HG03280 (cell line): ENCODE results near the gene IER5.

Experiments
- ATAC-seq: cut with Tn5 transposase; IDR thresholded peaks from one replicate; pipeline ENCODE4 v1.9.1; 2021; ENCODE audit warnings: mild to moderate bottlenecking, moderate library complexity; ENCODE audit not compliant: unreplicated experiment

IER5 gene

DNA sequence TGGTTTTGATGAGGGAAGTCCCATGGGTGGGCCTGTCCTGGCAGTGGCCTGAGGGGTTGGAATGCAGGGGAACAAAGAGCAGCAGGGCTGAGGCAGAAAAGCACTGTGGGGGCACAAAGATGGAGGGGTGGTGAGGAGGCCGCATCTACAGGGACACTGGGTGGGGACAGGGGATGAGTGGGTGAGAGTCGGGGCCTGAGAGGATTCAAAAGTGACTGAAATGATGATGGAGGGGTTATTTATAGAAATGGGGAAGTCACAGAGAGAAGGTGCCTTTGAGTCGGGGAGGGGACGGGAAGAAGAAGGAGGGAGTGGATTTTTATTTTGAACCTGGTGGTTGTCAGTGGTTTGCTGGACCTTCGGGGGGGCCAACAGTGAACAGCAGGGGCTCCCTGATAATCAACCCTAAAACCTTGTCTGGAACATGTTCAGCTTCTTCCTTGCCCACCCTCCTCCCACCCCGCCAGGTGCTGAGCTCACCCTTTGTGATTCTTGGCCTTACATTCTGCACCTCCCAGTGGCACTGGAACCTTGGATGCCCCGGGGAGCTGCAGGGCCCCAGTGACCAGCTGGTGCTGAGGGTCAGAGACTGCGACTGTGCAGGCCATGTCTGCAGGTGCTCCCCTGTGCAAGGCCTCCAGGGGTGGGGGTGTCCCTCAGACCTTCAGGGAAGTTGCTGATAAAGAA, 42.9 kb downstream of the IER5 start:
- ATAC-seq, result no peak

DNA sequence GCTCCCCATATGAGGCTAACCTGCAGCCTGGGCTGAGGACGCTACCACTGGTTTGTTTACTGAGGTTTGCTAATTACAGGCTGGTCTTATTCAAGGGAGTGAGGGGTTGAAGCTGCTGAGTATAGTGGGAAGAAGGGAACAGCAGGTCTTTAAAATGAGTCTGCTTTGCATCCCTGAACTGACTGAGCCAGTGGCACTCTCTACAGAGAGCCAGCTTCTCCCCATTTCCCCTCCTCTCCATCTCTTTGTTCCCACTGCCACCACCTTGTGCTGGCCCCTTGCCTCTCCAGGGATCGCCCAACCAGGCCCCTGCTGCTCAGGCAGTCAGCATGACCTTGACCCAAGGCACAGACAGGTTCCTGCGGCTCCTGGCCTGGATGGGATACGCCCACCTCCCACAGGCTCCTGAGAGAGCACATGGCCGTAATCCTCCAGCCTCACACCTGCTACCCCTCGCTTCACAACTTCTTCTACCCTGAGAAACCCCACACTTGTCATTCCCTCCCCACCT, 45.0 kb downstream of the IER5 start:
- ATAC-seq, result no peak

- ATAC-seq, result no peak
Observed at GRCh38 chr1:181133969-181134418, 45.5 kb downstream of the IER5 start.

DNA sequence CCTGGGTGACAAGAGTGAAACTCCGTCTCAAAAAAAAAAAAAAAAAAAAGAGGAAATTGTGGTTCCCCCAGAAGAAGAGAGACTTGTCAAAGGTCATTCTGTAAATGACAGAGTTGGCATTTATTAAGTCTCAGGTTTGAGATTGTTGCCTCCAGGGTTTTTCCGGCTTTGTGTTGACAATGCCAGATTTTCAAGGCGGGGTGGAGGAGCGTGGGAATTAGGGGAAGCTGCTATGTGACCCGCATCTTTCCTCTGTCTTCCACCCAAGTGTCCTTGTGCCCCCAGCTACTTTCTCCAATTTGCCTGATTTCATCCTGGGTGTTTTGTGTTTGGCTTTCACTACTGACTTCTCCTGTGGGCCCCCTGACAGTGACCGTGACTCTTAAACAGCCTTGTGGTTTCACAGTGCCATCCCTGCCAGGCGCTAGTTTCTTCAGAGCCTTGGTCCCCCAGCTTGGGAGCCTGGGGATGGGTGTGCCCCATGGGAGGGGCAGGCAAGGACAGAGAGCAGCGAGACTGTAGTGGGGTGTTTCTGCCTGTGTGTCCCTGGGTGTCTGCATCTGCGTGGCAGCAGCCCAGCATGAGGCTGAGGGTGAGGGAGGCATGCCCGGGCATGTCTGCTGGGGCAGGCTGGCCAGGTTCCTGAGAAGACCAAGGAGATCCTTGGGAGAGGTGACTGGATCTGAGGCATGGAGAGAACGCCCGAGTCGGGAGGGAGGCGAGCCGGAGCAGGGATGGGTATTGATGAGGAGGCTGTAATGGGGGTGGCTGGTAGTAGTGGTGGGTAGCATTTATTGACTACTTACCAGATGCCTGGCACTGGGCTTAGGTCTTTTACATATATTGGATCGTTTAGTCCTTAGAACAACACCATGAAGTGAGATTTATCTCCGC, 46.3 kb downstream of the IER5 start:
- peak; percentile 44 for ATAC-seq

DNA sequence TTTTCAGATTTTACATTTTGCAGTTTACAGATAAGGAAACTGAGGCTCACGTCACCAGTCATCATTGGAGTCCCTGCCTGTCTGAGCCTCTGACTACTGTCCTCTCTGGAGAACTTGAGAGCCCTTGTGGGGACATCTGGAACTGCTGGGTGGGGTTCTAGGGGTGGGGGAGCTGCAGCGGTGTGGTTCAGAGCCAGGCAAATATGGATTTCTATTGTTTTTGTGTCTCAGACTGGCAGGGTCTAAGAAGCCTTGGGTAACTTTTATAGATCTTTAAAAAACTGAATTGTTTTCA, 46.9 kb downstream of the IER5 start:
- ATAC-seq, result peak; percentile 24

DNA sequence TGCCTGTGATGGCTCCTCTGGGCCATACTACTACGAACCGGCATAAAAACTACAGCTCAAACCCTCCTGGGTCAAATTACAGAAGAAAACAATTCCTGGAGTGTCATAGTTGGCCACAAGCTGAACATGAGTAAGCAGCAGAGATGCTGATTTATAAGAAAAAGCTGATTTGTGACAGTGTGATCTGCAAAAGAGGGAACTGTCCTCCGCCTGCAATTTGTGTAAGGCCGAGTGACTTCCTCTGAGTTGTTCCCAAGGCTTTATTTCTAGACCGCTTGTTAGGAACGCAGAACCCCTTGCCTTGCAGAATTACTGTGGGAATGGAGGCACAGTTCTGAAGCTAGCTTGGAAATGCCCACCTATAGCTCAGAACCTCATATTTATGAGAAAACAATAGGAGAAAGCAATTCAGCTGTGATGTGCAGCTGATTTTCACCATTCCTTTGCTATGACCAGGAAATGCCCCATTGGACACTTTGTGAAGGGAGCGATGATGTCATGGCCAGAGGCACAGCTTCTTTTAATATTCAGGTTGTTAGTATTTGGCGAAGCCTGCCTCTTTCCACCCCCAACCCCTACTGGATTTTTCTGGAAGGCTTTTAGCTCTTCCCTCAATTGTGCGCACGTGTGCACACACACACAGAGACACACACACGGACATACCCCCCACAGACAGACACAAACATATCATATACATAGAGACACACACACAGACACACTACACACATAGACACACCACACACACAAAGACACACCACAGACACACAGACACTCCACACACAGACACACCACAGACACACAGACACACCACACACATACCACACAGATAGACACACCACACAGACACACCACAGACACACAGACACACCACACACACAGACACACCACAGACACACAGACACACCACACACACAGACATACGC, 47.6 kb downstream of the IER5 start:
- no peak for ATAC-seq

GRCh38 chr1:181136738-181137122, 48.2 kb downstream of the IER5 start:
- no peak for ATAC-seq

DNA sequence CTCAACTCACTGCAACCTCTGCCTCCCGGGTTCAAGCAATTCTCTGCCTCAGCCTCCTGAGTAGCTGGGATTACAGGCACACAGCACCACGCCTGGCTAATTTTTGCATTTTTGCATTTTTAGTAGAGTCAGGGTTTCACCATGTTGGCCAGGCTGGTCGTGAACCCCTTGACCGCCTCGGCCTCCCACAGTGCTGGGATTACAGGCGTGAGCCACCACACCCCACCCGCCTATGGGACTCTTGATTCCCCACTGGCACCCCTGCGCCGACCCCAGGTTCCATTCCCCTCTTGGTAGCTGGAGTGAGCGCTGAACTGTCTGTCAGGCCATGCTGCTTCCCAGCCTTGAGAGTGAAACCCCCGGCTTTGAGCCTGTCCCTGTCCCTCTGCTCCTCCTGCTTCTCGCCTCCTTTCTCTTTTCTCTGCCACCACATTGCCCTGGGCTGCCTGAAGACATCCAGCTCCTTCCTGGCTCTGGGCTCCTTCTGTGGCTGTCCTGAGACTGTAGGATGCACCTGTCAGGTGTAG, 48.8 kb downstream of the IER5 start:
- ATAC-seq, result no peak

- ATAC-seq, result no peak
Observed at GRCh38 chr1:181139631-181140061, 51.1 kb downstream of the IER5 start.

DNA sequence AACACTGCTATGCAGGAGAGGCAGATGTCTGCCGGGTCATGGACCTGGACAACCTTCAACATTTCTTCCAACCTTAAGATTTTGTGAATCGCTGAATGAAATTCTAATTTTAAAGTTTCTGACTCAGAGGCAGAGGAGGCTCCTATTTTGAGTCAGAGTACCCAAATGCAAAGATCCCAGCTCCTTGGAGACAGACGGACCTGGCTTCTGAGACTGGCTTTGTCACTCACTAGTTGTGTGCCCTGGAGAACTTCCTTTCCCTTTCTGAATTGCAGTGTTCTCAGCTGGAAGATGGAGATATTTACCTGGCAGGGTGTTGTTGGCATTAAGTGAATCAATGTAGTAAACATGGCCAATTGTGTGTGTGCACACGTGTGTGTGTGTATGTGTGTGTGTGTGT, 51.9 kb downstream of the IER5 start:
- no peak for ATAC-seq

DNA sequence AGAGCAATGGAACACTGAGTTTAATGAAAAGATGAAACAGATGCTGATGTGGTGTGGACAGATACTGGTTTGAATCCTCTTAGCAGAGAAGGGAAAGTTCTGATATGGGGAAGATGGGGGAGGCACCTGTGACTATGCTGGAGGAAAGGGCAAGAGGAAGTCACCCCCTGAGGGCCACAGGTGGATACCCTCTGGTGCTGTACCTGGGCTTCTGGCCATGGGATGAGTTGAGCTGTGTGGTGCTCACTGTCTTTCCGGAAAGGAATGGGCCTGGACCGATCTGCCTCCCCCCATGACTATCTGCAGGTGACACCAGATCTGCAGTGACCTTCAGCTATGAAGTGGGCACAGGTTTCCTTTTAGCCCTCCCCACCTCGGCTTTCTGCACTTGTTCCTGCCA, 52.4 kb downstream of the IER5 start:
- no peak for ATAC-seq

- ATAC-seq, result no peak
Observed at GRCh38 chr1:181141431-181141910, 53.0 kb downstream of the IER5 start.
